Measurements from ENCODE around the gene FAM167B. TPM values are rescaled to one million over a fixed set of nuclear protein-coding genes. Genes with fewer than 3 reads are reported as not detected.

Gene FAM167B
- total RNA-seq, 4 donors from 2014 or later, result 1.1 to 1.5 TPM; not detected in 2

DNA sequence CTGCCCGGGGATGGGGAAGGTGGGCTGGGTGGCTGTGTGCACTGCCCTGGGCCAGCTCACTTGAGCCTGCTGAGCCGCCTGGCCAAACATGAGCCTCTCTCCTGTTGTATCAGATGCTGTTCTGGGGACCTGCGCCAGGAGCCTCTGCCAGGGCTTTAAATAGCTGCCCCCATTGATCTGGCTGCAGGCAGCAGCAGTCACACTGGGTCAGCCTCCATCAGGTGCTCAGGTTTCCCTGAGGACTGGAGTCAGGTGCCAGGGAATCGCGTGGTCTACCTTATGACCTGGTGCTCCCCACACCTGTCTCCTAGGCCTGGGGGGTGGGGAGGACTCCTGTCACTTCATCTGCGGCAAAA, 47.3 kb upstream of the FAM167B start:
- Histone ChIP-seq H3K9me3 (no peaks in the 10 kb centered on the region), H3K36me3 (peaks cover 0 to 23% (median 9%) of the 10 kb centered on the region in 4 donors), H3K4me3 (peak overlapping the region in 1 of 4 donors; percentile 54), H3K27ac (peak overlapping the region; percentile 73 to 92 (median 83)), H3K27me3 (no peaks in the 10 kb centered on the region), H3K4me1 (peaks cover 10 to 29% (median 23%) of the 10 kb centered on the region in 4 donors)
- intact Hi-C loops (cut with DNase I; ENCODE audit: low total_unique reads), result no loop called here
- in situ Hi-C loops (cut with MboI; ENCODE audit: low pct_ligation_motif_present in 1 of 4, low pct_unique_long_range_greater_than_20kb in 1 of 4, low sequenced_read_pairs in 3 of 4), result loop anchor here in 1 of 4 donors (25.0 kb wide), 1 partner anchor 188 kb away; the partner anchor contains the start of gene BSDC1
- TF ChIP-seq, protein P1, sequence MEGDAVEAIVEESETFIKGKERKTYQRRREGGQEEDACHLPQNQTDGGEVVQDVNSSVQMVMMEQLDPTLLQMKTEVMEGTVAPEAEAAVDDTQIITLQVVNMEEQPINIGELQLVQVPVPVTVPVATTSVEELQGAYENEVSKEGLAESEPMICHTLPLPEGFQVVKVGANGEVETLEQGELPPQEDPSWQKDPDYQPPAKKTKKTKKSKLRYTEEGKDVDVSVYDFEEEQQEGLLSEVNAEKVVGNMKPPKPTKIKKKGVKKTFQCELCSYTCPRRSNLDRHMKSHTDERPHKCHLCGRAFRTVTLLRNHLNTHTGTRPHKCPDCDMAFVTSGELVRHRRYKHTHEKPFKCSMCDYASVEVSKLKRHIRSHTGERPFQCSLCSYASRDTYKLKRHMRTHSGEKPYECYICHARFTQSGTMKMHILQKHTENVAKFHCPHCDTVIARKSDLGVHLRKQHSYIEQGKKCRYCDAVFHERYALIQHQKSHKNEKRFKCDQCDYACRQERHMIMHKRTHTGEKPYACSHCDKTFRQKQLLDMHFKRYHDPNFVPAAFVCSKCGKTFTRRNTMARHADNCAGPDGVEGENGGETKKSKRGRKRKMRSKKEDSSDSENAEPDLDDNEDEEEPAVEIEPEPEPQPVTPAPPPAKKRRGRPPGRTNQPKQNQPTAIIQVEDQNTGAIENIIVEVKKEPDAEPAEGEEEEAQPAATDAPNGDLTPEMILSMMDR (IDR thresholded peaks at IDR 0.05), result no peak
- TF ChIP-seq EP300 (IDR thresholded peaks at IDR 0.05; ENCODE audit: low read depth) (no peak), POLR2AphosphoS5 (IDR thresholded peaks at IDR 0.05) (no peak), POLR2A (IDR thresholded peaks at IDR 0.05) (no peak)
- 38% methylated on average over 5 of the region's 6 CpGs; no CpG with 5 or more reads in 1 of the 2 donors for WGBS, 2 donors (ENCODE audit: low coverage in 1 of 2)
- DNase-seq, result no peak

DNA sequence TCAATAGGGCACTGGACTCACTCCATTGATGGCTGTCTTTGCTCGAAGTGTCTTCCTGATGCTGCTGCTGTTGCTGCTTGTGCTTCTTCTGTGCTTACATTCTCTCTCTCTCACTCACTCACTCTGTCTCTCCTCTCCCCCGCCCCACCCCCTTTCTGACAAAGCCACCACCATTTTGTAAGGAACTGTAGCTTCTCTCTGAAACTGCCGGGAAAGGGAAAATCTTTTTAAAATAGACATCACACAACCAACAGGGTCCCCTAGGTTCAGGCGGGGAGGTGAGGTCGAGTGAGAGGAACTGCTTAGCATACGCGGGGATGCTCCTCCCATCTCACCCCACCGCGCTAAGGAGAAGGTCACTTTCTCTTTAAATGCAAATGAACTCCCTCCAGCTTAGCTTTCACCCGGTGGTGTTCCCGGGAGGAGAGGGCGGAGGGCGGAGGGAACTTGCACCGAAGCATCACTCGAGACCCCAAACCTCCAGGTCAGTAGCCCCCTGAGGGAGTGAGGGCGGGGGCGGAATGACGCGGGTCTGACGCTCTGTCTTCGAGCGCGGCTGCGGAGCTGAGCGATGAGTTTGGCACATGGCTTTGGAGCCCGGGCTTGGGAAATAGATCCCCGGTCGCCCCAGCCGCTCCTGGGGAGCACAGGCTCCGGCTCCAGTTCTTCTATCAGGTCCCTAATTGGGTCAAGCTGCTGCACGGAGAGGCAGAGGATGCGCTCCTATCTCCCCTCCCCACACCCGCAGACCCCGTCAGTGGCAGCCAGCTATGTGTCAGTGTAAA, 46.6 kb upstream of the FAM167B start, which contains the start of gene CCDC28B:
Gene CCDC28B, plus strand, starts transcription at position 370 of the 785 bp plus-strand sequence. CDS start 1,341 bp downstream, outside the sequence.
- H3K27ac ChIP-seq, result peak within 1 kb of the TSS; percentile 73 to 92 (median 83)
- intact Hi-C loops (cut with DNase I; ENCODE audit: low total_unique reads), result no loop called here
- TF ChIP-seq, protein P1 (IDR thresholded peaks at IDR 0.05), result no peak
- TF ChIP-seq POLR2AphosphoS5 (IDR thresholded peaks at IDR 0.05), result peak; percentile 13 to 38 (median 28)
- in situ Hi-C loops (cut with MboI; ENCODE audit: low pct_ligation_motif_present in 1 of 4, low pct_unique_long_range_greater_than_20kb in 1 of 4, low sequenced_read_pairs in 3 of 4), result loop anchor here in 1 of 4 donors (25.0 kb wide), 1 partner anchor 187 kb away; the partner anchor contains the start of gene BSDC1
- peak; percentile 55 for DNase-seq
- no peaks in the 10 kb centered on the region for H3K9me3 ChIP-seq
- H3K4me3 ChIP-seq, result peak within 1 kb of the TSS; percentile 38 to 61 (median 50)
- peaks cover 0 to 18% (median 5%) of the 10 kb centered on the region in 4 donors for H3K36me3 ChIP-seq
- peaks cover 15 to 34% (median 29%) of the 10 kb centered on the region in 4 donors for H3K4me1 ChIP-seq
- no peaks in the 10 kb centered on the region for H3K27me3 ChIP-seq
- WGBS, 2 donors (ENCODE audit: low coverage in 1 of 2), result 1% methylated on average over 34 of the region's 34 CpGs; no CpG with 5 or more reads in 1 of the 2 donors

- peaks cover 0 to 14% (median 2%) of the 10 kb centered on the region in 4 donors for H3K36me3 ChIP-seq
- in situ Hi-C loops (cut with MboI; ENCODE audit: low pct_ligation_motif_present in 1 of 4, low pct_unique_long_range_greater_than_20kb in 1 of 4, low sequenced_read_pairs in 3 of 4) (loop anchor here in 1 of 4 donors (25.0 kb wide), 1 partner anchor 186 kb away; the partner anchor contains the start of gene BSDC1), intact Hi-C loops (cut with DNase I; ENCODE audit: low total_unique reads) (no loop called here)
- DNase-seq, result peak; percentile 79
- H3K9me3 ChIP-seq, result no peaks in the 10 kb centered on the region
- WGBS, 2 donors (ENCODE audit: low coverage in 1 of 2), result 0 to 7% methylated on average over 2 to 26 of the region's 26 CpGs
- TF ChIP-seq, protein P1 (IDR thresholded peaks at IDR 0.05), result no peak
- peak in 1 of 3 donors; percentile 18 for TF ChIP-seq POLR2AphosphoS5 (IDR thresholded peaks at IDR 0.05)
- H3K27me3 ChIP-seq, result no peaks in the 10 kb centered on the region
- H3K27ac ChIP-seq, result peak overlapping the region; percentile 73 to 92 (median 83)
- H3K4me1 ChIP-seq, result peaks cover 19 to 39% (median 34%) of the 10 kb centered on the region in 4 donors
- H3K4me3 ChIP-seq, result peak overlapping the region; percentile 38 to 61 (median 50)
Observed at GRCh38 chr1:32201011-32201855, 45.8 kb upstream of the FAM167B start.

All from transverse colon (tissue), 4 donors.